Measurements from ENCODE around the gene SDSL.

The SDSL gene

DNA sequence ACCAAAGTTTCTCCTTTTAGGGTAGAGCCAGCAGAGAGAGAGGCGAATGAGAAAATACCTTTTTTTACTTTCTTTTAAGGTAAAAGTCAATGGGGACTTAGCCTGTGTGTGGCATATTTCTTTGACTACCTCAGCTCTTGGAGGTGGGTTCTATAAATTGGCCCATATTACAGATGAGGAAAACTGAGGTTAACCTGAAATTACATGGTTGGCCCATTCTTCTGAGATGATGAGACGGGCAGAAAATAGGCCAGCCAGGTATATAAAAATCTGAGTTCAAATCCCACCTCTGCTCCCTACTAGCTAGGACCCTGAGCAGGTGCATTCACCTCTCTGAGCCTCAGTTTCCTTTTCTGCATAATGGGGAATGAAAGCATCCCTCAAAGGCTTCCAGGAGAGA lies 27.1 kb downstream of the SDSL start:
- no peak for DNase-seq (ENCODE audit: low read depth)

DNA sequence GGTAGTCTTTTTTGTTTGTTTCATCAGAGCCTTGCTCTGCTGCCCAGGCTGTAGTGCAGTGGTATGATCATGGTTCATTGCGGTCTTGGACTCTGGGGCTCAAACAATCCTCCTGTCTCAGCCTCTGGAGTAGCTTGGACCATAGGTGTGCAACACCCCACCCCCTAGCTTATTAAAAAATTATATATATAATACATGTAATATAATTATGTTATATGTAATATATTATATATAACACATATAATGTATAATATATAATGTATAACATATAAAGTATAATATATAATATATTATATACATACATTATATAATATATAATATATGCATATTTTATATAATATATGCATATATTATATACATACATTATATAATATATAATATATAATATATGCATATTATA lies 27.7 kb downstream of the SDSL start:
- no peak for DNase-seq (ENCODE audit: low read depth)

DNA sequence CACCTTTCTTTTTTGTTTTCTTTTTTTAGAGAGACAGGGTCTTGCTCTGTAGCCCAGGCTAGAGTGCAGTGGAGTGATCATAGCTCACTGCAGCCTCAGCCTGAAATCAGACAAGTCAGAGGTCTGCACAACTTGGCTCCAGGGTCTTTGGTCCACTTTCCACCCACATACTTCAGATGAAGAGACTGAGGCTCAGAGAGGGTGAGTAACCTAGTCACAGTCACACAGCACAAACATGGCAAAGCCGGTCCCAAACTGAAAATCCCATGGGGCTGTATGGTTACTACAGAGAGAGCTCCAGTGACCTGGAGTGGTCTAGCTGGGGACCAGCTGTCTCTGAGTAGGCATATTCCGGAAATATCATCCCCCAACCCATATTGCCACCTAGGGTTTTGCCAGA lies 30.3 kb downstream of the SDSL start:
- no peak for DNase-seq (ENCODE audit: low read depth)

DNA sequence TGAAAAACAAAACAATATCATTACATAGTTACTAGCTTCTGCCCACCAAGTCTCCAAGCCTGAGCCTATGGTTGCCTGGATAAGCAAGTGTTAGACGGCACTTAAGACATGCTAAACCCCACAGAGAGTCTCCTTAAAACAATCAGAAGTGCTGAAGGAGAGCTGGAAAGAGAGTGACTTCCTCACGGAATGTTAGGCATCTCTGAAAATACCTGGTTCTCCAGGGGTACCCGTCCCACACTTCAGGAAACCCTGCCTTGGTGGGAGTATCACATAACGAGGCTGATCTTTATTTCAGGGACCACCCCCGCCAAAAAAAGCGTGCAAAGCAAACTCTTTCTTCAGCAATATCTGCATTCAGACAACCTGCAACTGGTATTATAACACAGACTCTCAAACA lies 31.1 kb downstream of the SDSL start:
- no peak for DNase-seq (ENCODE audit: low read depth)

DNA sequence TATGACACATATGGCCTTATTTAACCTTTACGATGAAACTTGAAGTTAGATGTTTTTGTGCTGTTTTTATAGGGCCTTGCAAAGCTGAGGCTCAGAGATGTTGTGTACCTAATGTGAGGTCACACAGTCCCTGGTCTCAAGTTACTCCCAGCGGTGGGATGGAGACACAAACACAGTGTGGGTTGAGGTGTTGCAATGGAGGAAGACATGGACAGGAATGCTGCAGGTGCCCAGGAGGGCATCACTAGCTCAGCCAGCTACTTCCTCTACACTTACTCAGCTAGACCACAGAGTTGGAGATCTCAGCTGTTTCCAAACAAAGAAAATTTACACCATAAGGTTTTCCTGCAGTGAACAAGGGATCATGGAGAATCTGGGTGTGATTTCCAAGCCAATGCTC lies 34.0 kb downstream of the SDSL start:
- DNase-seq (ENCODE audit: low read depth), result no peak

DNA sequence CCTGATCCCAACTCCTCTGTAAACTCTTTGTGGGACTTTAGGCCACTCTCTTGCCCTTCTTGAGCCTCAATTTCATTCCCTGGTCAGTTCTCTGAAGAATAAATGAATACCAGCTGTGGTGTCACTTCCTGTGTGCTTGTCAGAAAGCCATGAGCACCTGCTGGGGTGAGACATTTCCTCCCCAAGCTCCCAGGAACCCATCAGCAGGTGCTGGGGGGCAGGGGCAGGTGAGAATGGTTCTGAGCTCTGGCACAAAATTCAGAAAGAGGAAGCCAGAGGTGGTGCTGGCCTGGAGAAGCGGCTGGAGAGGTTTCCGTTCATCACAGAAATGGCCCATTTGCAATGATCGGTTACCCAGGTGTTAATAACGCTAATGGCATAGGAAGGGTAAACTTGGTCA lies 34.6 kb downstream of the SDSL start:
- DNase-seq (ENCODE audit: low read depth), result no peak

DNA sequence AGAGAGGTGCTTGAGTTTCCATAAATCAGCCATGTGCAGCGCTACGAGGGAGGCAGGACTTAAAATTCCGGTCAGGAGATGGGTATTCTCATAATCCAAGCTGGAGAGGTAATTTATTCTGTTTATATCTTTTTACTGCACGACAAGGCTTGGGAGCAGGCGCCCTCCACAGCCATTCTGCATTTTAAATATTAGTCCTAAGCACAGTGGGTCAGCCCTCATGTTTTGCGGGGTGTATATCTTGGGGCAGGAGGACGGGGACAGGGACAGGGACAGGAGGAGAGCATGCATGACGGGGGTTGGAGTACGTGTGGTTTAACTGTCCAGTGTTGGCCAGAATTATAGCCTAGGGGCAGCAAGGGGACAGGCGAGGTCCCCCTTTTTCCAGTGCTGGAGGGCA lies 35.0 kb downstream of the SDSL start:
- no peak for DNase-seq (ENCODE audit: low read depth)

DNA sequence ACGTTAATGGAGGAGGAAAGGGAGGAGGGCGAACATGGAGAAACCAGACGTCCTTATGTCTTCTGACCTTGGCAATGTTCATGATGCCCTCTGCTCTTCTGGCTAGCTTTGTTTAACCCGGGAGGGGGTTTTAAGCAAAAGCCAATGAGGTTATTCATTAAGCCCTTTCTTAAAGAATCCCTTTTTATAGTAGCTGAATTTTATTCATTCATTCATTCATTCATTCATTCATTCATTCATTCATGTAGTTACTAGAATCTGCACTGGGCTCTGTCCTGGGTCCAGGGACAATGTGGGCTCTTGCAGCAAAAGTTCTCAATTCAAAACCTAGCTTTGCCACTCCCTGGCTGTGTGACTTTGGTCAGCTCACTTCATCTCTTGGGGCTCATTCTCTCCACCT lies 35.5 kb downstream of the SDSL start:
- no peak for DNase-seq (ENCODE audit: low read depth)

DNA sequence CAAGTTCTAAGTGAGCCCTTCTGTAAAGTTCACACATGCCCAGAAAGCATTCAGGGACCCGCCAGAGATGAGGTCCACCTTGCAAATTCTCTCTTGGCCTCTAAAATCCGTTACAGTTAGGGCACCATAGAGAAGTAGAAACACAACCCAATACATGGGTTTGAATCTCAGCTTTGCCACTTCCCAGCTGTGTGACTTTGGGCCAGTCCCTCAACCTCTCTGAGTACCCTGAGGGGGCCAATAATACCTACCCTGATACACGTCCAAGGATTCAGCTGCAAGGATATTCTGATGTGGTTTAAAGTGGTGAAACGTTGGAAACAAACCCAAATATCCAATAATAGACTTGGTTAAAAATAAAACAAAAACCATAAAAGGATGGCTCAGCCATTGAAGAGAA lies 37.8 kb downstream of the SDSL start:
- no peak for DNase-seq (ENCODE audit: low read depth)

DNA sequence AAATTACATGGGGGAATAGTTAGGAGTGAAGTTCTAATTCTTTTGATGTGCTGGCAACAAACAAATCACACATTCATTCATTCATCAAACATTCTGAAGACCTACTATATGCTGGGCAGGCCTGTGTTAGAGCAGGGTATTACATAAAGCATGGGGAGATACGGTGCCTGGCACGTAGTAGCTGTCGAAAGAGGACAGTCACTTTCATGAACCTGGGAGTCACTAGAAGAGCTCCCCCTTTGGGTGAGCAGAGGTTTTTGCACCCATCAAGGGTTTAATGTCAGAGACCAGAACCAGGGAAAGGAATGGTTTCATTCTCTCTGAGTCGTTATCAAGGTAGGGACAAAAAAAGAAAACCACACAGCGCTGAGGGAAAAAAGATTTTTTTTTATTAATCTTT lies 39.5 kb downstream of the SDSL start:
- DNase-seq (ENCODE audit: low read depth), result peak; percentile 58

DNA sequence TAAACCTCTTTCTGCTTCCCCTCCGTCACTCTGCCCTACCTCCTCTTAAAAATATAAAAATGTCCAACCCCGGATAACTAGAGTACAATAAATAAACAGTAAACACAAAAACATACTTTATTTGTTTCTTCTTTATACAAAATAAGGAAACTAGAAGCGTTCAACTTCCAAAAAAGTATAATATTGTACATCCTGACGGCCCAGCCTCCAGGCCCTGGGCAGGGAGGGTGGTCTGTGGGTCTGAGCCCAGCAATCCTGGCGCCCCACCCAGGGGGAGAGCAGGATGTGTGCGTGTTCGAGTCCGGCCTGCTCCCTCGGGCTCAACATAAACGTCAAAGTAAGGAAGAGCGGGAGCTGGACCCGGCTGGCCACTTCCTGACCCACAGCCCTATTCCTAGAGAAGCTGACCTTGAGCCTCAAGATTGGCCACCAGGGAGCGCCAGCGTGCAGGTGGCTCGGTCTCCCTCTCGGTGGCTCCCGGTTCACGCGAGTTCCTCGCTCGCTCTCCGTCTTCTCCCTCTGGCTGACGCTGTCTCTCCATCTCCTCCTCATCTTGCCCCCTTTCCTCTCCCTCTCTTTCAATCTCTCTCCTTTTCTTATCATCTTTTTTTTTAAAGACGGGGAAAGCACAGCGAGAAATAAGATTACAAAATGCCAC lies 40.1 kb downstream of the SDSL start:
- DNase-seq (ENCODE audit: low read depth), result peak; percentile 81

DNA sequence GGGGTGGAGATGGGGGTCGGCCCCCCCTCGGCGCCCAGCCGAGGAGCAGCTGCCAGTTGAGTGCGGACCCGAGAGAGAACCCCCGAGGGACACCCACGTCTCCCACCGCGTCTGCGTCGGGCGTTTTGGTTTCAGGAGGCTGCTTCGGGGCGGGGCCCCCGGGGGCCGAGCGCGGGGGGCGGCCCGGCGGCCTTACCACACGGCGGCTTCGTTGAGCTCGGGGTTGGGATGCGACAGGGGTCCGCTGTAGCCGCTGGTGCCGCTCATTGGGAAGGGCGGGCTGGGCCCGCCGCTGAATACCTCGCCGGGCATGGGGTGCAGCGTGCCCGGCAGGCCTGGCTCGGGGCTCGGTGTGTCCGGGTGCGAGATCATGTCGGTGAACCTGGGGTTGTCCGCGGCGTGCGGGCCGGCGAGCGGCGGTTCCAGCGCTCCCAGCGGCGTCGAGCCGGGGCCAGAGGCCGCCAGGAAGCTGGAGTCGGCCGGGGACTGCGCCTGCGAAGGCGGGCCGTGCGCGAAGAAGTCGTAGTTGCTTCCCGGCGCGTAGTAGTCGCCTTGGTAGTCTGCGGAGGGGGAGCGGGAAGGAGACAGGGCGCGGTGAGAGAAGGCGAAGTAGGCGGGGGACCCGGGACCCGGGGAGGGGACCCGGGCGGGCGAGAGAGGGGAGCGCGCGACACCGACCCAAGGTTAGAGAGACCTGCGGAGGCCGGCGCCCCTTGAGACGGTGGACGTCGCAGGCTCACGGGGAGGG lies 41.0 kb downstream of the SDSL start:
- no peak for DNase-seq (ENCODE audit: low read depth)

DNA sequence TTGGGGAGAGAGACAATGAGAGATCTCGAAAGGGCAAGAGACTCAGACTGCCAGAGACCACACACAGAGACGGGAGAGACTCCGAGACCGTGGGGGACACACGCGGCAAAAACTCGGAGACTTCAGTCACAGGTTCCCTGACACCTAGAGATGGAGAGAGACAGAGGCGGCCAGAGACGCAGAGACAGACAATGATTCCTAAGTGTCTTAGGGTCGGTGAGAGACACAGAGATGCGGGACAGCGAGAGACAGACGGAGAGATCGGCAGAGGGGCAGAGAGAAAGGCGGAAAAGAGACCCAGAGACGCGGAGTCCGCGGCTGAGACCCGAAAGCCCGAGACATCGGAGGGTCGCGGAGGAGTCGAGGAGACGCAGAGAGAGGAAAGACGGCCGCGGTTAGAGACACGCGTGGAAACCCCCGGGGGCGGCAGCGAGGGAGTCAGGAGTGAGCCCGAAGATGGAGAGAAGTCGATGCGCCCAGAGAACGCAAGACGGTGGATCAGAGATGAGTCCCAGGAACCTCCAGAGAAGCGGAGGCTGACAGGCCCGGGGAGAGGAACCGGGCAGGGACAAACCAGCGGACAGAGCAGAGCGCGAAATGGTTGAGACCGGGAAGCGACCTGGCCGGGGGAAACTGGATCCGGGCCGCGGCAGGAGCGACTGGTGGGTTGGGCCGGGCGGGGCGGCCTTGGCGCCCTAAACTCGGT lies 41.7 kb downstream of the SDSL start:
- DNase-seq (ENCODE audit: low read depth), result no peak

DNA sequence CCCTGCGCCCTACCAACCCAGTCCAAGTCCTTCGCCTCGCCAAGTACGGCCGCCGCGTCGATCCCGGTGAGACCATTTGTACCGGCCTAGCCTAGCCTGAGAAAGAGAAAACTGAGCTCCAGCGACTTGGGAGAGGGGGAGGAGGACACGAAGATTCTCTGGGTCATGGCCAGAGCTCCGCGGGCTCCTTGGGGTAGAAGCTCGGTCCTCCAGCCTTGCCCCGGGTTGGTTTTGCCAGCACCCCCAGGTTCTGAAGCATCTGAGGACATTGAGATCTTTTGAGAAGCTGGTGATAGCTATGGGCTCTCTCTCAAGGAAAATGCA lies 42.2 kb downstream of the SDSL start:
- no peak for DNase-seq (ENCODE audit: low read depth)

DNA sequence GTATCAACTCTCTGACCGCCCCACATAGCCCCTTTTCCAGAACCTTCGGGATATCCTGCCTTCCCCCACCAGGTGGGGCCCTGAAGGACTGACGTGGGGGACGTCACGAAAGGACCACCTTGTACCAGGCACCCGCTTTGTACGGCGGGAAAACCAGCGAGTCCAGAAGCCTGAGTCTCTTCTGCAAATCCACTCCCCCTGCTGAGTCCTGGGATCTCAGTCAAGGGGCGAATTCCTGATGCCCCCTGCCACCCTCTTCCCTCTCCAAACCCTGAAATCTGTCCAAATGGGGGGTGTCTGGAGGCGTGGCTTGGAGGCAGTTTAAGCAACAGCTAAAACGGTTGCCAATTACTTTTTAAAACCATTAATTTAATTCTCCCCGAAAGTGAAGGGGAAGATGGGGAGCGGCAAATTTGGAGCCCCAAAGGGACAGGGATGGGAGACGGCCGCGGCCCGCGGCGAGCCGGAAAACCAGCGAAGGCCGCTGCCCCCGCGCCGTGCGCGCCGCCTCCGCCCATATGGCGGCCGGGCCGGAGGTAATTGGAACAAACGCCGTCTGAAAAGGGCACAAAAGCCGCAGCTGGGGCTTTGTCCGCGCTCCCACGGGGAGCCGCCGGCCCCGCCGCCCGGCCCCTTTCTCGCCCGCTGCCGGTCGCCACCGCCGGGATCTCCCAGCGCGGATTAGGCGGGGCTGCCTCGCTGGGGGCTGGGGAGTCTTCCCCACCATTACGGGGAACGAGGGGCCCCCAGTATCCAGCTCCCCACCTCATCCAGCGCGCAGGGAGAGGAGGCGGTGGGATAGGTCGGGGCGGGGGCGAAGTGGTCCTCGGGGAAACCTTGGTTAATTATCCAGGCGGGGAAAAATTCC lies 42.9 kb downstream of the SDSL start:
- DNase-seq (ENCODE audit: low read depth), result no peak

DNA sequence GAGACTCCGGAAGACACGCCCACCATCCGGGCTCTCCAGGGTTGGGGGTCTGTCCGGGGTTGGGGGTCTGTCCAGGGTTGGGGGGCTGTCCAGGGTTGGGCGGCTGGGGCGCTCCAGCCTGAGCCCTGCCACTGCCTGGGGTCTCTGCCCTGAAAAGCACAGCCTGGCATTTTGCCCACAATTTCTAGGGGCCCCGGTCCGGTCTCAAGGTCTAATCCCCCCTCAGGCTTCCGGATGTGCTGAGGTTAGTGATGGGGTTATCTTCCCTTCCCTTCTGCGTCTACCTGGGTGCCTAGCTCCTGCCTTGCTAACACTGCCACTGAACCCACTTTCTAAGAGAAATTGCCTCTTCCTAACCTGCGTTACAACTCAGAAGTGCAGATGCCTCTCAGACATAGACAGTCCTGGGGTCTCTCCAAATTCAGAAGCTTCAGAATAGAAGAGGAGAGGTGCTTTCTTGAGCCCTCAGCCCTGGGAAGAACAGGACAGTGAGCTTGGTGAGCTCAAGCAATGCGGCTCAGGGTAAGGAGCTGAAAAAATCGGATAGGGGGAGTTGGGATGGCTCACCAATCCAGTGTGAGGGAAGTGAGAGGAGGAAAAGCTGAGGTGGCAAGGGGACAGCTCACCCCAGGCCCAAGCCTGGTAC lies 43.8 kb downstream of the SDSL start:
- DNase-seq (ENCODE audit: low read depth), result no peak

DNA sequence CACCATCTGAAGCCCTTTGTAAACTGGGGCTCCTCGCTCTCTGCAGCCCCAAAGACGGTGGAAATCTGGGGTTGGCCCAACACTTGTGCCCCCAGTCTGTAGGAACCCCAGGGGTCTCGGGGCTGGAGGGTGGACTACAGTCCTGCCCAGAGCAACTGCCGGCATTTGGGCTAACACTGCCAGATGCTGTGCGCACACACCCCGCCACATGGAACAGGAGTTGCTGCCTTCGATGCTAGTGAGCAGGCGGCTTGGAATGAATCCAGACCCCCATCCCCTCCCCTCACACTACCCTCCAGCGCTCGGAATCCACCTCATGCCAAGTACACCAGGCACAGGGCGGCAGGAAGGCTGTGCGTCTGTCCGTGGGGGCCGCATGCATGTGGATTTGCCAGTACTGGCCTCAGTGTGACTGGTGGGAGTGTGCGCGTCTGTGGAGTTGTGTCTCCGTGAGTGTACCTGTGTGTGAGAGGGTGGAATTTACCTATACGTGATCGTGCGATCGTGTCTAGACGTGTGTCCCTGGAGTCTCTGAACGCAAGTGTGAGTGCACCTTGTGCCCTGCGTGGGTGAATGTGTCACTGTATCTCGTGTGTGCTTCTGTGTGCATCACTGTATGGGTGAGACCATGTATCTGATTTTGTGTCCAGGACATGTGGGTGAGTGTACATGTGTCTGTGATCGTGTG lies 44.4 kb downstream of the SDSL start:
- DNase-seq (ENCODE audit: low read depth), result no peak

DNA sequence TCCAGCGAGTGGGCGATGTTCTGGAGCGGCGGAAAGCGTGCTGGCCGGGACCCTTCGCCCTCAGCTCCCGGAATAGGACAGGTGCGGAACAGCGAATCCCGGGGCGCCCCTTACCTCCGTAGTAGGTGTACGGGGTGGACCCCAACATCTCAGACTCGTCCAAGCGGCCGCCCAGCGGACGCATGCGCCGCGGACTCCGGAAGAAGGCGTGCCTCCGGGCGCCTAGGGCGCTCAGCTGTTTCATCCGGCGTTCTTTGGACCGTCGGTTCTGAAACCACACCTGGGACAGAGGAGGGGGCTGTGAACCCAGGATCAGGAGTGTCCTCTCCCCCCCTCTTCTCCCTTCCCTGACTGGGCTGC lies 44.9 kb downstream of the SDSL start:
- DNase-seq (ENCODE audit: low read depth), result no peak

DNA sequence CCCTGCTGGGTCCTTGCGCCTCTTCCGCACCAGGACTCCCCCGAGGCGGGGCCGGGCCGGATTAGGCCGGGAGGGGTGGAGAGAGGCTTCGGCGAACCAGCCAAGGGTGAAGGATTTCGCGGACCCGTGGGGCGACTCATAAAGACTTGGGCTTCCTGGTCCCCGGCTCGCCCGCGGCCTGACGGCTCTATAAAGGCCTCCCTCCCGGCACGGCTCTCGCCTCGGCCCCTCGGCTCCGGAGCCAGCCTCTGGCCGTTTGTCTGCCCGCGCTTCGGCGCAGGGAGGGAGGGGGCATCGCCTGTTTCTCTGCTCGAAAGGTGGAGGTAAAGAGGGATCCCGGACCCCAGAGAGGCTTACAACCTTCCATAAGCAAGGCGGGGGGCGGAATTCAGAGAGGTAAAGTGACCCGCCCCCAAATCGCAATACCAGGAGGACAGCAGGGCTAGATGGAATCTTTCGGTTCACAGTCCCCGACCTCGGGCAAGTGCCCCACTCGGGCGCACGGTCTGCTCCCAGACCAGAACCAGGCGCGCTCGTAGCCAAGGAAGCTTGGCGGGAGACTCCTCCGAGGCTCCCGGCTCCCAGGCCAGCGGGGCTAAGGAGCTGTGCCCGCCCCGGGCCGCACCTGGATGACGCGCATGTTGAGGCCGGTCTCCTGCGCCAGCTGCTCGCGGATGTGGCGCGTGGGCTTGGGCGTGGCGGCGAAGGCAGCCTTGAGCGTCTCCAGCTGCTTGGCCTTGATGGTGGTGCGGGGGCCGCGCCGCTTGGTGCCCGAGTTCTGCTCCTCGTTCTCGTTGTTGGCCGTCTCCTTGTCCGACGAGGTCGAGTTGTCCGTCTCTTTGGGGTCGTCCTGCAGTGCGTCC lies 45.6 kb downstream of the SDSL start:
- DNase-seq (ENCODE audit: low read depth), result no peak

DNA sequence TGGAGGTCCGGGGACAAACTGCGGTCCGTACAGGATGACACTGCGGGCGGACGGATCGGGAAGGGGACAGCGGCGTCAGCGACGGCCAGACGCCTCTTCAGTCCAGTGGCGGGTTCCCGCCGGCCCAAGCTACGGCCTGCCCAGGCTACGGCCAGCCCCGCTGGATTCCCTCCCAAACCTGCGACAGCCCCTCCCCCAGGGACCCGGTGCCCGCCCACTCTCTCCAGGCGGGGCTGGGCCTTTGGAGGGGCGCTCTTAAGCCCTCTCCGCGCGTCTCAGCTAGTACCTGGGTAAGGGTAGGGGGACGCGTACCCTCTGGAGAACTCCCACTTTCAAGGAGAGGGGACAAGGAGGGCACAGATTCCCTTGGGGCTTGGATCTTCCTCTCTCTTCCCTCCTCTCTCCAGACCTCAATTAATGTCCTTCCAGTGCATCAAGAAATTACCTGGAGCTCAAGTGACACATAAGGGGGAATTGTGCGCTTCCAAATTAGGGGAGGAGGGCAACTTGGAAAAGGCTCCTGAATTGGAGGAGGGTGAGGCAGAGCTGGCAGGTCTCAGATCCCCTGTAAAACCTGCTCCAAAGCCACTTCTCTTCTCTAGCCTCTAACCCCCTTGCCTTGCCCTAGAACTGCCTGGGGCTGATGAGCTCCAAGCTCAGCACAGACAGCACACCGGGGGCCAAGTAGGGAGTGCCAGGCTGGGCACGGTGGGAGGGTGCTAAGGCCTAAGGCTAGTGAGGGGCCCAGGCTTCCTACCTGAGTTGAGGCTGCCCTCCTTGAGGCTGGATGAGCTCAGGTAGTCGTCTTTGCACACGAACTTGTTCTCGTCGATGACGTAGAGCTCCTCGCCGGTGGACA lies 46.4 kb downstream of the SDSL start:
- DNase-seq (ENCODE audit: low read depth), result no peak

All from ELR (cell line).